Measurements from ENCODE around the gene TBC1D12. TPM values are rescaled to one million over a fixed set of nuclear protein-coding genes. Genes with fewer than 3 reads are reported as not detected.

Gene TBC1D12
- total and polyA plus RNA-seq, 8 donors, result 4.1 to 9.2 (median 5.5) TPM

DNA sequence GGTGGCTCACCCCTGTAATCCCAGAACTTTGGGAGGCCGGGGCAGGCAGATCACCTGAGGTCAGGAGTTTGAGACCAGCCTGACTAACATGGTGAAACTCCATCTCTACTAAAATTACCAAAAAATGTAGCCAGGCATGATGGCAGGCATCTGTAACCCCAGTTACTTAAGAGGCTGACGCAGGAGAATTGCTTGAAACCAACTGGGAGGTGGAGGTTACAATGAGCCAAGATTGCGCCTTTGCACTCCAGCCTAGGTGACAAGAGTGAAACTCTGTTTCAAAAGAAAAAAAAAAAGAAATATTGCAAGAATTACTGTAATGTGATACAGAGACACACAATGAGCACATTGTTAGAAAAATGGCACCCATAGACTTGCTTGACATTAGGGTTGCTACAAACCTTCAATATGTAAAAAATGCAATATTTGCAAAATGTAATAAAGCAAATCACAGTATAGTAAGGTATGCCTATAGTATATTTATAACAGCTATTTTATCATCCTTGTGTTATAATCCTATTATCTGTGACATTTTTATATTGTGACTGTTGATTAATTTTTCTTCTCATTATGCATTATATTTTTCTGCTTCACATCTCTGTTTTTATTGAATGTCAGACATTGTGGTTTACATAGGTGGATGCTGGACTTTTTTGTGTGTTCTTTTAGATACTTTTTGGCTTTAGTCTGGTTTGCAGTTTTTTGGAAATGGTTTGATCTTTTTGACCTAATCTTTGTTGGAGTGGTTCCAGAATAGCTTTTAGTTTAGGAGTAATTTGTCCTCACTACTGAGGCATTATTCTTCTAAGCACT lies 87.8 kb downstream of the TBC1D12 start:
- DNase-seq, result no peak
- no peak for ATAC-seq
- Histone ChIP-seq H3K27me3 (no peaks in the 10 kb centered on the region), H3K4me1 (peaks cover 0 to 6% (median 0%) of the 10 kb centered on the region in 3 donors), H3K9me3 (no peaks in the 10 kb centered on the region), H3K4me3 (no peak overlapping the region), H3K36me3 (no peaks in the 10 kb centered on the region), H3K27ac (no peak overlapping the region)
- 95% methylated on average over 3 of the region's 3 CpGs for WGBS, 2 donors
- FAIRE-seq, result no peak
- no peak for TF ChIP-seq CTCF (IDR thresholded peaks at IDR 0.05)
- intact Hi-C loops (cut with DNase I), result no loop called here

- Histone ChIP-seq H3K4me3 (no peak overlapping the region), H3K9me3 (no peaks in the 10 kb centered on the region), H3K4me1 (peaks cover 0 to 6% (median 0%) of the 10 kb centered on the region in 3 donors), H3K27ac (no peak overlapping the region), H3K36me3 (no peaks in the 10 kb centered on the region), H3K27me3 (no peaks in the 10 kb centered on the region)
- TF ChIP-seq CTCF (IDR thresholded peaks at IDR 0.05), result no peak
- intact Hi-C loops (cut with DNase I), result no loop called here
- FAIRE-seq (no peak), DNase-seq (no peak), ATAC-seq (peak in 3 of 4 donors; percentile 18 to 39 (median 31))
These were observed 88.4 kb downstream of the TBC1D12 start for GRCh38 chr10:94490789-94491039.

DNA sequence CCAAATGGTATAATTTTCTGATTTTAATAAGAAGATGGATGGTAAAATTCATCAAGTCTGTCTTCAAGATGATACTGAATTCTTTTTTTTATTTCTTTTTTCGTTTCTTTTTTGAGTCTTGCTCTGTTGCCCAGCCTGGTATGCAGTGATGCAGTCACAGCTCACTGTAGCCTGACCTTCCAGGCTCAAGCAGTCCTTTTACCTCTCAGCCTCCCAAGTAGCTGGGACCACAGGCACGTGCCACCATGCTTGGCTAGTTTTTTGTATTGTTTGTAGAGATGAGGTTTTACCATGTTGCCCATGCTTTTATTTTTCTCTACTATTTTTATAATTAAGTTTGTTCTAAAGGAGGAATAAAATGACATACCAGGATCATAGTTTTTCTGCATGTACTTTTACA lies 91.1 kb downstream of the TBC1D12 start:
- H3K36me3 ChIP-seq, result no peaks in the 10 kb centered on the region
- intact Hi-C loops (cut with DNase I), result no loop called here
- H3K4me1 ChIP-seq, result peaks cover 0 to 6% (median 0%) of the 10 kb centered on the region in 3 donors
- 91 to 98% methylated on average over 2 of the region's 2 CpGs for WGBS, 2 donors
- H3K4me3 ChIP-seq, result no peak overlapping the region
- ATAC-seq, result no peak
- no peak for DNase-seq
- no peak for TF ChIP-seq CTCF (IDR thresholded peaks at IDR 0.05)
- no peaks in the 10 kb centered on the region for H3K27me3 ChIP-seq
- H3K27ac ChIP-seq, result no peak overlapping the region
- FAIRE-seq, result no peak
- no peaks in the 10 kb centered on the region for H3K9me3 ChIP-seq

- 91 to 93% methylated on average over 4 of the region's 4 CpGs for WGBS, 2 donors
- Histone ChIP-seq H3K27ac (no peak overlapping the region), H3K9me3 (no peaks in the 10 kb centered on the region), H3K27me3 (no peaks in the 10 kb centered on the region), H3K36me3 (no peaks in the 10 kb centered on the region), H3K4me3 (no peak overlapping the region), H3K4me1 (no peaks in the 10 kb centered on the region)
- no peak for ATAC-seq
- intact Hi-C loops (cut with DNase I), result no loop called here
- no peak for FAIRE-seq
- no peak for TF ChIP-seq CTCF (IDR thresholded peaks at IDR 0.05)
- DNase-seq, result no peak
These were observed 93.7 kb downstream of the TBC1D12 start for GRCh38 chr10:94496010-94496409.

DNA sequence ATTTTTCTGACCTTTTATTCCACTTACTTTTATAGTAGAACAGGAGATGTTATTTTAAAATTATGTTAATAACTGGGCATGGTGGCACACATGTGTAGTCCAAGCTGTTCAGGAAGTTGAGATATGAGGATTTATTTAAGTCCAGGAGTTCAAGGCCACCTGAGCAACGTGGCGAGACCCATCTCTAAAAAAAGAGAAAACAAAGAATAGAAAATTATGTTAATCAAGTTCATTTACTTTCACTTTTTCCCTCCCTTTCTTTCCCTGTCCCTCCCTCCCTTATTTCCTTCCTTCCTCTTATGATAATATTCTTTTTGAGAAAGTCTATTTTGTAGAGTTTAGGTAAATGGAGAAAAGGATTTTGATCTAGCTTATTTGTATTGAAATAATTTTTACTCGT lies 94.3 kb downstream of the TBC1D12 start:
- intact Hi-C loops (cut with DNase I), result no loop called here
- no peak overlapping the region for H3K27ac ChIP-seq
- no peak for FAIRE-seq

More for the DNA sequence above, 94.3 kb downstream of the TBC1D12 start:
- H3K4me1 ChIP-seq, result no peaks in the 10 kb centered on the region
- H3K36me3 ChIP-seq, result no peaks in the 10 kb centered on the region
- H3K4me3 ChIP-seq, result no peak overlapping the region
- 27 to 36% methylated on average over 3 of the region's 3 CpGs for WGBS, 2 donors
- DNase-seq (no peak), ATAC-seq (no peak)
- no peaks in the 10 kb centered on the region for H3K9me3 ChIP-seq
- H3K27me3 ChIP-seq, result no peaks in the 10 kb centered on the region
- TF ChIP-seq CTCF (IDR thresholded peaks at IDR 0.05), result no peak
